COR-L47 (cell line): ENCODE results near the gene DTD2.
"Not testable (repeated sequence)": the region's sequence is repeated elsewhere in the genome, so short reads cannot be mapped to it uniquely, and the experiment has no call there.

Experiments used
- DNase-seq: peaks from one replicate; lab custom pipeline; 2025; lab: John Stamatoyannopoulos, UW

DTD2 gene

GRCh38 chr14:31441273-31442111 lies 15.8 kb downstream of the DTD2 start:
- DNase-seq: no peak

GRCh38 chr14:31440280-31440679 lies 17.0 kb downstream of the DTD2 start:
- no peak for DNase-seq

GRCh38 chr14:31439561-31439960 lies 17.7 kb downstream of the DTD2 start:
- DNase-seq: no peak

GRCh38 chr14:31437045-31437691 lies 20.1 kb downstream of the DTD2 start:
- not testable (repeated sequence) for DNase-seq

DNA sequence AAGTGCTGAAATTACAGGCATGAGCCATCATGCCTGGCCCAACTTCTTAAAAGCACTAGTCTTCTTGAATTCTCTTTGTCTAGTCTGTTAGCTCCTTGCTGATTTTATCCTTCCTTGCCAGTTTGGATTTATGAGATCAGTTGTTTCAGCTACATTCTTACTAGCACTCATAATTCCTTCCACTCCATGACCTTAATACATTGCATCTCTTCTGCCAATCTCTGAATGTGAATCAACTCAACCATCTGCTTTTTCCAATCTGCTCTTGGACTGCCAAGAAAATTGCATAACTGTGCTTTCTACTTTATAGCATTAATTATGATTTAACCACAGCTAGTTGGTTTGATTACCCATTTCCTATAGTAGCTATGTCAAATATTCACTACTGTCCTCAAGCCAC lies 22.0 kb downstream of the DTD2 start:
- no peak for DNase-seq

- DNase-seq: no peak
These were observed 26.6 kb downstream of the DTD2 start for GRCh38 chr14:31430634-31431264.

- no peak for DNase-seq
These were observed 27.5 kb downstream of the DTD2 start for GRCh38 chr14:31429791-31430190.

- DNase-seq: no peak
These were observed 29.3 kb downstream of the DTD2 start for GRCh38 chr14:31428011-31428410.

DNA sequence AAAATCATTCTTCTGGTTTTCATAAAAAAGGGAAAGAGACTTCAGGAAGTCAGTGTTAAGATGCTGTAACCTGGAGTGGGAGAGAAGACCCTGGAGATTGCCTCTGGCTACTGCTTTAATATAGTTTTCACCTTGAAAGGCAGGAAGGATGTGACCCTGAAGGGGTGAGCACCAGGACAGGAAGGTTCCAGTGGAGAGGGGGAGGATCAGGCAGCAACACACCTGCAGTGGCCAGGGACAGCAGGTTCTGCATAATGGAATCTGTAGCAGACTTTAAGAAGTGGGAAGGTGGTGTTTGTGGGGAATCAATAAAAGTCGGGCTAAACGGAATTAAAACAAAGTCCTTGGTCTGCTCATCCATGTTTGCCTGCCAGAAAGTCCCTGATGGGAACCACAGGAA lies 30.6 kb downstream of the DTD2 start:
- DNase-seq: no peak

DNA sequence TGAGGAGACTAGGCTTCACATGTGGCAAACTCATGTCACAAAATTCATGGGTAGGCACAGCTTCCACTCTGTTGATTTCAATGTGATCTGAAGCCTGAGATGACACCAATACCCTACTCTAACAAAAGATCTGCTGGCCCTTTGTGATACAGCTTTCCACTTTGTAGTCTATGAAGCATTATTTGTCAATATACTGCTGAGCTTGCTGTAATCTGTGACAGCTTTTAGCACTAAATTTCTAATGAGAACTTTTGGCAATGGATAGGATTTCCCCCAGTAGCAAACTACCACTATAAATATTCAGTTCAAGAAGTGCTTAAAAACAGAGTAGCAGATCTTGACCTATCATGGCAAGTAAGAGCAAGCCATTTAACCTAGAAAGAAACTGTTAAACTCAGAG lies 31.4 kb downstream of the DTD2 start:
- no peak for DNase-seq

- DNase-seq: no peak
These were observed 36.1 kb downstream of the DTD2 start for GRCh38 chr14:31421200-31421599.

GRCh38 chr14:31420319-31421111 lies 36.8 kb downstream of the DTD2 start, which contains the start of gene HEATR5A:
TSS of gene HEATR5A (minus strand) at chr14:31420550. CDS start at chr14:31402975, 17,575 bp downstream.
- peak; percentile 79 for DNase-seq

DNA sequence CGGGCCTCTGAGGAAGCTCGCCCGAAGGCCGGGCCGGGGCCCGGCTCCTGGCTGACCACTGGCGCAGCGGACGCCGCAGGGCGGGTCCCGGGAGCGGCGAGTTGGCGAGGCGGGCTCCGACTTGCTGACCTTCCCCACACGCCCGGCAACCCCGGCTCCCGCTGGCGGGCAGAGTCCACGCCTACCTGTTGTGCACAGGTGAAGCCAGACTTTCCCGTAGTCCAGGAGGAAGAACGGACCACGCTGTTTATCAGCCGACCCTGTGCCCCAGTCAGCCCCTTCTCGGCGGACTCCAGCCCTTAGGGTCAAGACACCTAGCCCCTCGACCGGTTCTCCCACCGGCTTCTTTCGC lies 37.4 kb downstream of the DTD2 start:
- DNase-seq: peak; percentile 4

DNA sequence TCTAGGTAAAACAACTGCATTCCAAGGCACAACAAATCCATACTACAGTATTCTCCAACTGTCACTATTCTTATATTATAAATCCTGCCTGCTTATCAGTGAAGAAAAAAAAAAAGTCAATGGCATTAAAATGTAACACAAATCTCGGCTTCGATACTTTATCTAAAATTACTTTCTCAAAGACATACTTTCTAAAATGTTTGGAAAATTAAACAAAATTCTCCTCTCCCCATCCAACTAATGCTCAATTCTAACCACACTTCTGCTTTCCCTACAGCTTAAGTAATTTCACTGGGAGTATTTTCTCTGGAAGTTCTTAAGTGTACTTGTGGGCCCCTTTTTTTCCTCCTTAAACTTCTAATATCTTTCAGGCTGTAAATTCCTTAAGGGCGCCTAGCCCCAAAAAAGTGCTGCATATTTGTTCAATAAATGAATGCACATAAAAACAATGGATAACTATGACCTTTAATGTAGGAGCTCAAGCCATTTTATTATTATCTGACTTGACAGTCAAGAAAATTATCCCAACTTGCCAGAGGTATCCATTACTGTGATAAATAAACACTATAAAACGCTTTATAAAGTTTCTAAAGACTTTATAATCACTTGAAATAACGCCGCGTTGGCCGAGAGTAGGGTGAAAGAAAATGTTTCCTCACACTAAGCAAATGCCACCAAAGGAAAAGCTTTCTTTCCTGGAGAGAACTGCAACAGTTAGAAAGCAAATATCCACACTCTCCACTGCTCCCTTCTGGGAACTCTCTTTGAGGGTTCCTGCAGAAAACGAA lies 37.9 kb downstream of the DTD2 start:
- DNase-seq: no peak

DNA sequence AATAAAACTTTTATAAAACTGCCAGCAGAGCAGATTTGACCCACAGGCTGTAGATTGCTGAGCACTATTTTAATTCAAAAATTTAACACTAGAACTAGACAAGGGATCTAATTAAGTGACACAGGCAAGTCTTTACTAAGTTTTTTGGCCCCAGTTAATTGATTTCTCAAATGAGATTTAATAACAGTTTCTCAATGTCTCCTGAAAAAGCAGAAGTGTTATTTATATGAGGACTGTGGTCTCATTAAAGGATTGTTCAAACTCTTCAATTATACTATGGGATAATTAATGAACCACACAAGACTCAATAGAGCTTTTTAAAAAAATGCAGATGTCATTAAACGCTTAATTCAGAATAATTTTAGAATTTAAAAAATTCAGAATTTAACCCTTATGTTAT lies 38.9 kb downstream of the DTD2 start:
- no peak for DNase-seq

DNA sequence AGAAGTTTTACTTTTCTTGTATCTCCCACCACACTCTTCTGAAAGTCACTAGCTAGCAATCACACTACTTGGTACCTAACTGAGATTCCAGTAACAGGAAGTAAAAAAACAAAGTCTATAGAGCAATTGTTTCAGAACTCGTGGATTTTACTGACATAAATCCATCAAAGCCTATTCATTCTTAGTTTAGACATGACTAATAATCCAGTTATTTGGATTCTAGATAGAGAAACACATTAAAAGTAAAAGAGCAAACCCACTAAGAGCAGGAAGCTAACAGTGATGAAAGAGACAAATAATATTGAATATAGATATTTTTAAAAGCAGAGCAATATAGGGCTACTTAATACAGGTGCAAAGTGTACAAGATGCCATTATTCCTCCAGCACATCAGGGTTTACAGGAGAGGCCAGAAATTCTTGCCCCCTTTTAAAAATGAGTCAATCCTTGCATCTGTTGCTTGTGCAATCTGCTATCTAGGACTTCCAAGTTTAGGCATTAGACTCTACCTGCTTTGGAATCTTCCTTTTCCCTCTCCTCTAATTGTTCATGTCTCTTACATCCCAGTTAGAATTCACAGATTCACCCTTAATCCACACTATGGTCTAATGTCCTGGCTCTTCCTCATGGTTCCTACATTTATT lies 43.0 kb downstream of the DTD2 start:
- no peak for DNase-seq

- DNase-seq: no peak
These were observed 46.0 kb downstream of the DTD2 start for GRCh38 chr14:31411218-31411727.

GRCh38 chr14:31410048-31410650 lies 47.2 kb downstream of the DTD2 start:
- no peak for DNase-seq

GRCh38 chr14:31408421-31408820 lies 48.9 kb downstream of the DTD2 start:
- DNase-seq: no peak

GRCh38 chr14:31405599-31406232 lies 51.6 kb downstream of the DTD2 start:
- no peak for DNase-seq
